ENCODE measurements around the gene SREBF2. TPM values are rescaled to one million over a fixed set of nuclear protein-coding genes. Genes with fewer than 3 reads are reported as not detected.

SREBF2 gene
- polyA plus RNA-seq, 3 donors: 22.2 to 25.1 (median 24.5) TPM

GRCh38 chr22:41922940-41923594 is 90.2 kb downstream of the SREBF2 start:
- no peak overlapping the region for H3K27ac ChIP-seq (ENCODE audit: low read depth in 1 of 2, low read length in 2 of 2)
- peaks cover 35 to 50% of the 10 kb centered on the region in 2 donors for H3K4me1 ChIP-seq (ENCODE audit: control insufficient read depth in 1 of 2, insufficient read depth in 2 of 2, low read length in 2 of 2)
- Mint-ChIP-seq H3K4me1 (peaks cover 39% of the 10 kb centered on the region), H3K27ac (no peak overlapping the region), H3K9me3 (peaks cover 0 to 14% (median 7%) of the 10 kb centered on the region in 7 donors), H3K27me3 (ENCODE audit: low read depth in 3 of 3) (peaks cover 31 to 44% (median 36%) of the 10 kb centered on the region in 3 donors), H3K4me3 (no peak overlapping the region), H3K36me3 (peaks cover 0 to 4% of the 10 kb centered on the region in 2 donors)
- no peaks in the 10 kb centered on the region for H3K9me3 ChIP-seq (replicated peaks in 1 of 2; ENCODE audit: control insufficient read depth in 1 of 2, insufficient read depth in 1 of 2, low read length in 2 of 2)
- peaks cover 8 to 28% of the 10 kb centered on the region in 2 donors for H3K27me3 ChIP-seq (ENCODE audit: control insufficient read depth in 2 of 2, insufficient read depth in 2 of 2, low read length in 2 of 2)
- H3K4me2 ChIP-seq (replicated peaks; ENCODE audit: extremely low read depth, low read length, poor library complexity, severe bottlenecking): no peak overlapping the region
- H3K4me3 ChIP-seq (replicated peaks in 1 of 3; ENCODE audit: low read depth in 2 of 3, low read length in 3 of 3): no peak overlapping the region
- no peak overlapping the region for H3K9ac ChIP-seq (ENCODE audit: insufficient read depth, low read length, poor library complexity, severe bottlenecking)
- no peak for TF ChIP-seq CTCF (IDR thresholded peaks at IDR 0.05)
- WGBS (ENCODE audit: insufficient coverage): 93% methylated on average over 4 of the region's 4 CpGs
- H4K20me1 ChIP-seq (ENCODE audit: insufficient read depth, low read length): no peaks in the 10 kb centered on the region
- no peaks in the 10 kb centered on the region for H3K79me2 ChIP-seq (ENCODE audit: insufficient read depth, low read length)
- H2AFZ ChIP-seq (ENCODE audit: insufficient read depth, low read depth, low read length, poor library complexity, severe bottlenecking): no peak overlapping the region
- intact Hi-C loops (cut with micrococcal nuclease): no loop called here
- H3K36me3 ChIP-seq (replicated peaks in 1 of 2; ENCODE audit: control insufficient read depth in 1 of 2, insufficient read depth in 2 of 2, low read length in 2 of 2): no peaks in the 10 kb centered on the region
- no peak for DNase-seq

- no peak for DNase-seq
- H3K79me2 ChIP-seq (ENCODE audit: insufficient read depth, low read length): no peaks in the 10 kb centered on the region
- peaks cover 29 to 44% of the 10 kb centered on the region in 2 donors for H3K4me1 ChIP-seq (ENCODE audit: control insufficient read depth in 1 of 2, insufficient read depth in 2 of 2, low read length in 2 of 2)
- H3K36me3 Mint-ChIP-seq: peaks cover 0 to 3% of the 10 kb centered on the region in 2 donors
- H3K4me3 ChIP-seq (replicated peaks in 1 of 3; ENCODE audit: low read depth in 2 of 3, low read length in 3 of 3): no peak overlapping the region
- no peak overlapping the region for H3K4me3 Mint-ChIP-seq
- intact Hi-C loops (cut with micrococcal nuclease): no loop called here
- no peaks in the 10 kb centered on the region for H3K9me3 ChIP-seq (replicated peaks in 1 of 2; ENCODE audit: control insufficient read depth in 1 of 2, insufficient read depth in 1 of 2, low read length in 2 of 2)
- peaks cover 34 to 51% (median 38%) of the 10 kb centered on the region in 3 donors for H3K27me3 Mint-ChIP-seq (ENCODE audit: low read depth in 3 of 3)
- no peak overlapping the region for H2AFZ ChIP-seq (ENCODE audit: insufficient read depth, low read depth, low read length, poor library complexity, severe bottlenecking)
- H3K4me2 ChIP-seq (replicated peaks; ENCODE audit: extremely low read depth, low read length, poor library complexity, severe bottlenecking): no peak overlapping the region
- H3K9ac ChIP-seq (ENCODE audit: insufficient read depth, low read length, poor library complexity, severe bottlenecking): no peak overlapping the region
- peaks cover 0 to 14% (median 7%) of the 10 kb centered on the region in 7 donors for H3K9me3 Mint-ChIP-seq
- TF ChIP-seq CTCF (IDR thresholded peaks at IDR 0.05): no peak
- peaks cover 33% of the 10 kb centered on the region for H3K4me1 Mint-ChIP-seq
- peaks cover 8 to 30% of the 10 kb centered on the region in 2 donors for H3K27me3 ChIP-seq (ENCODE audit: control insufficient read depth in 2 of 2, insufficient read depth in 2 of 2, low read length in 2 of 2)
- H4K20me1 ChIP-seq (ENCODE audit: insufficient read depth, low read length): no peaks in the 10 kb centered on the region
- 93% methylated on average over 7 of the region's 14 CpGs for WGBS (ENCODE audit: insufficient coverage)
- no peak overlapping the region for H3K27ac ChIP-seq (ENCODE audit: low read depth in 1 of 2, low read length in 2 of 2)
- H3K27ac Mint-ChIP-seq: peak overlapping the region in 1 of 7 donors; percentile 41
- H3K36me3 ChIP-seq (replicated peaks in 1 of 2; ENCODE audit: control insufficient read depth in 1 of 2, insufficient read depth in 2 of 2, low read length in 2 of 2): no peaks in the 10 kb centered on the region
Observed at GRCh38 chr22:41923595-41924276, 90.8 kb downstream of the SREBF2 start.

Data from CD14-positive monocyte (primary cell).